WERI-Rb-1 (cell line): ENCODE measurements around the gene SH3RF1.

Experiments
- DNase-seq: peaks from one replicate; pipeline ENCODE4 v3.0.0-alpha.2; 2020
- H3K27ac ChIP-seq: fragments of 250-450 bp; sonication (Bioruptor Pico); 2 replicates; pipeline ENCODE4 v1.5.1; 2020; ENCODE audit warnings: mild to moderate bottlenecking, moderate library complexity
- H3K27me3 ChIP-seq: fragments of 250-450 bp; sonication (Bioruptor Pico); 2 replicates; pipeline ENCODE4 v1.5.1; 2021; ENCODE audit warnings: mild to moderate bottlenecking, low read depth, moderate library complexity; ENCODE audit not compliant: insufficient read depth, severe bottlenecking
- H3K36me3 ChIP-seq: fragments of 250-450 bp; sonication (Bioruptor Pico); 2 replicates; pipeline ENCODE4 v1.5.1; 2020; ENCODE audit warnings: mild to moderate bottlenecking, moderate library complexity
- H3K4me3 ChIP-seq: 2 replicates; pipeline ENCODE4 v1.5.1; 2011; ENCODE audit warnings: low read depth, mild to moderate bottlenecking, control low read depth, low read length
- H3K9me3 ChIP-seq: fragments of 250-450 bp; sonication (Bioruptor Pico); 2 replicates; pipeline ENCODE4 v1.5.1; 2021; ENCODE audit warnings: mild to moderate bottlenecking, moderate library complexity; ENCODE audit not compliant: severe bottlenecking
- CTCF ChIP-seq: IDR thresholded peaks from 2 replicates; pipeline ENCODE4 v1.5.1; 2011; ENCODE audit warnings: low read depth, mild to moderate bottlenecking, control low read depth, inconsistent platforms, low read length

The SH3RF1 gene

GRCh38 chr4:169107528-169107927 lies 163.2 kb downstream of the SH3RF1 start:
- Histone ChIP-seq H3K4me3 (no peak overlapping the region), H3K36me3 (peaks cover 7% of the 10 kb centered on the region), H3K27ac (no peak overlapping the region), H3K9me3 (no peaks in the 10 kb centered on the region), H3K27me3 (no peaks in the 10 kb centered on the region)
- DNase-seq = no peak
- no peak for TF ChIP-seq CTCF

- H3K4me3 ChIP-seq = no peak overlapping the region
- H3K27me3 ChIP-seq = no peaks in the 10 kb centered on the region
- peaks cover 7% of the 10 kb centered on the region for H3K36me3 ChIP-seq
- H3K27ac ChIP-seq = no peak overlapping the region
- no peak for TF ChIP-seq CTCF
- DNase-seq = no peak
- no peaks in the 10 kb centered on the region for H3K9me3 ChIP-seq
These were observed 164.0 kb downstream of the SH3RF1 start for GRCh38 chr4:169106696-169107229.

GRCh38 chr4:169105620-169106019 lies 165.1 kb downstream of the SH3RF1 start:
- DNase-seq = no peak
- peaks cover 6% of the 10 kb centered on the region for H3K36me3 ChIP-seq
- no peak for TF ChIP-seq CTCF

GRCh38 chr4:169103966-169104412 lies 166.8 kb downstream of the SH3RF1 start:
- no peak for TF ChIP-seq CTCF
- Histone ChIP-seq H3K4me3 (no peak overlapping the region), H3K27ac (no peak overlapping the region), H3K36me3 (no peaks in the 10 kb centered on the region), H3K9me3 (no peaks in the 10 kb centered on the region), H3K27me3 (no peaks in the 10 kb centered on the region)
- DNase-seq = no peak

More at GRCh38 chr4:169105620-169106019, 165.1 kb downstream of the SH3RF1 start:
- no peak overlapping the region for H3K27ac ChIP-seq
- H3K27me3 ChIP-seq = no peaks in the 10 kb centered on the region
- no peak overlapping the region for H3K4me3 ChIP-seq
- H3K9me3 ChIP-seq = no peaks in the 10 kb centered on the region

- H3K36me3 ChIP-seq = no peaks in the 10 kb centered on the region; the same call in 1 of the 2 replicates
- H3K27ac ChIP-seq = no peak overlapping the region
- peak; percentile 37 for DNase-seq
- H3K27me3 ChIP-seq = no peaks in the 10 kb centered on the region
- H3K9me3 ChIP-seq = no peaks in the 10 kb centered on the region
- no peak overlapping the region for H3K4me3 ChIP-seq
- no peak for TF ChIP-seq CTCF
These were observed 168.7 kb downstream of the SH3RF1 start for GRCh38 chr4:169102026-169102425.

GRCh38 chr4:169100670-169101101 lies 170.1 kb downstream of the SH3RF1 start:
- Histone ChIP-seq H3K4me3 (no peak overlapping the region), H3K27ac (peak overlapping the region; percentile 66), H3K9me3 (no peaks in the 10 kb centered on the region), H3K36me3 (peaks cover 2% of the 10 kb centered on the region; the same call in 1 of the 2 replicates), H3K27me3 (no peaks in the 10 kb centered on the region)
- DNase-seq = peak; percentile 85
- TF ChIP-seq CTCF = no peak
